ENCODE measurements around the gene MIGA1. TPM values are rescaled to one million over a fixed set of nuclear protein-coding genes. Genes with fewer than 3 reads are reported as not detected.
"Not testable (repeated sequence)": the region's sequence is repeated elsewhere in the genome, so short reads cannot be mapped to it uniquely, and the experiment has no call there.

Gene MIGA1
- 8.3 TPM for total RNA-seq

- ATAC-seq (peak; percentile 99), DNase-seq (ENCODE audit: low spot score) (peak; percentile 91)
Observed at GRCh38 chr1:77779529-77780281, at the start of gene MIGA1. MIGA1 (plus strand) TSS chr1:77779649; CDS start chr1:77783253, 3,604 bp downstream.

GRCh38 chr1:77732090-77732489, 47.4 kb upstream of the MIGA1 start:
- DNase-seq (ENCODE audit: low spot score) (no peak), ATAC-seq (no peak)

GRCh38 chr1:77739235-77739634, 40.2 kb upstream of the MIGA1 start:
- no peak for ATAC-seq
- no peak for DNase-seq (ENCODE audit: low spot score)

- DNase-seq (ENCODE audit: low spot score) (no peak), ATAC-seq (no peak)
Observed at GRCh38 chr1:77741316-77741715, 38.1 kb upstream of the MIGA1 start.

- peak; percentile 86 for ATAC-seq
Observed at GRCh38 chr1:77742011-77742555, 37.4 kb upstream of the MIGA1 start.

GRCh38 chr1:77744576-77744975, 34.9 kb upstream of the MIGA1 start:
- DNase-seq (ENCODE audit: low spot score) (no peak), ATAC-seq (peak; percentile 43)

More at GRCh38 chr1:77742011-77742555, 37.4 kb upstream of the MIGA1 start:
- DNase-seq (ENCODE audit: low spot score) = no peak

- not testable (repeated sequence) for ATAC-seq; DNase-seq (ENCODE audit: low spot score)
Observed at GRCh38 chr1:77749489-77749888, 30.0 kb upstream of the MIGA1 start.

- ATAC-seq = no peak
- DNase-seq (ENCODE audit: low spot score) = no peak
Observed at GRCh38 chr1:77756052-77756754, 23.2 kb upstream of the MIGA1 start.

- DNase-seq (ENCODE audit: low spot score) (no peak), ATAC-seq (no peak)
Observed at GRCh38 chr1:77757066-77757584, 22.3 kb upstream of the MIGA1 start.

GRCh38 chr1:77757603-77758002, 21.8 kb upstream of the MIGA1 start:
- peak; percentile 6 for ATAC-seq
- DNase-seq (ENCODE audit: low spot score) = no peak

GRCh38 chr1:77759071-77760028, 20.1 kb upstream of the MIGA1 start, which contains the start of gene USP33:
USP33 (minus strand) TSS chr1:77759852; CDS start chr1:77741697, 18,155 bp downstream.
- peak; percentile 92 for DNase-seq (ENCODE audit: low spot score)
- peak; percentile 98 for ATAC-seq

GRCh38 chr1:77762072-77762476, 17.4 kb upstream of the MIGA1 start:
- no peak for ATAC-seq
- no peak for DNase-seq (ENCODE audit: low spot score)

- no peak for DNase-seq (ENCODE audit: low spot score)
- no peak for ATAC-seq
Observed at GRCh38 chr1:77768006-77768405, 11.4 kb upstream of the MIGA1 start.

- no peak for ATAC-seq
- DNase-seq (ENCODE audit: low spot score) = no peak
Observed at GRCh38 chr1:77776007-77776700, 3.3 kb upstream of the MIGA1 start.

- ATAC-seq (no peak), DNase-seq (ENCODE audit: low spot score) (no peak)
Observed at GRCh38 chr1:77781683-77782082, 2.2 kb downstream of the MIGA1 start.

- no peak for DNase-seq (ENCODE audit: low spot score)
- no peak for ATAC-seq
Observed at GRCh38 chr1:77783141-77783540, 3.7 kb downstream of the MIGA1 start.

GRCh38 chr1:77786093-77786741, 6.8 kb downstream of the MIGA1 start:
- not testable (repeated sequence) for DNase-seq (ENCODE audit: low spot score); ATAC-seq

- no peak for ATAC-seq
- DNase-seq (ENCODE audit: low spot score) = no peak
Observed at GRCh38 chr1:77794550-77794949, 15.1 kb downstream of the MIGA1 start.

GRCh38 chr1:77796695-77797405, 17.4 kb downstream of the MIGA1 start:
- DNase-seq (ENCODE audit: low spot score) = no peak
- ATAC-seq = no peak

All from left lobe of liver (tissue), 2 donors.